ENCODE results near the gene LENG8. TPM values are rescaled to one million over a fixed set of nuclear protein-coding genes. Genes with fewer than 3 reads are reported as not detected.

The LENG8 gene
- total and polyA plus RNA-seq, 2 of the 13 experiments (the other 11 are each of a cell fraction or from before 2014, with no cell fraction given): 14.3 to 41.9 TPM

DNA sequence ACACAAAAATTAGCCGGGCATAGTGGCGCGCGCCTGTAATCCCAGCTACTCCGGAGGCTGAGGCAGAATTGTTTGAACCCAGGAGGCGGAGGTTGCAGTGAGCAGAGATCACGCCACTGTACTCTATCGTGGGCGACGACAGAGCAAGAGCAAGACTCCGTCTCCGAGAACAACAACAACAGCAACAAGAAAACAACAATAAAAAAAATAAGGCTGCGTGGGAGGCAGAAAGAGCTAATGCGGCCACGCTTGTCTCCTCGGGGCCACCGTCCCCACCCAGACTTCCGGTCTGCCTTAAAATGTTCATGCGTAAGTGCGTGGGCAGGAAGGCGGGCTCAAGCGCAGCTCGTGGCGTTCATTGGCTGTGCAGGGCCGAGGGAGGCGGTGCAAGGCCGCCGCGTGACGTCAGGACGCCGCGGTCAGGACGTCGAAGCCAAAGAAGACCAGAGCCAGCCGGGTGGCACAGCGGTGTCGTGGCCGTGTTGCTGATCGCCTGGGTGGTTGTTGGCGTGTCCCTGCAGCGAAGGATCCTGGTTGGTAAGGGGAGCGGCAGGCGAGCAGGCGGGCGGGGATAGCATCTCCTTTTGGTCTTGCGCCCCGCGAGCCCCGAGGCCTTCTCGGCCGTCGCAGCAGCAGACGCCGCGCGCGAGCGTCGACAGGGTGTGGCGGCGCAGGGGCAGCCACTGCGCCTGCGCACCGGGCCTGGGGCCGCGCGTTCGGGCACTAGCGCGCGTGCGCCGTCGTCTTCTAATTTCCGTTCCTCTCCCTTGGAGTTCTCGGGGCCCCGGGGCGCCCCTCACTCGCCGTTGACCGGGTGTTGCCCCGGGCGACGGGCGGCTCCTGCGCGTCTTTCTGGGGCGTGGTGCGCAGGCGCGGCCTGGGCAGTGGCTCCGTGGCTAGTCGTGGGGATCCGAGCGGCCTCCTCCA, at the start of gene LENG8 (continued):
- peak; percentile 26; the same call in 1 of the 2 replicates for TF ChIP-seq MZF1 (CRISPR knock-in tag; IDR thresholded peaks at IDR 0.05; ENCODE audit: borderline replicate concordance)
- TF ChIP-seq GLI4 (CRISPR knock-in tag; IDR thresholded peaks at IDR 0.05; ENCODE audit: borderline replicate concordance): peak; percentile 77; the same call in 1 of the 2 replicates
- peak; percentile 66; the same call in 1 of the 2 replicates for TF ChIP-seq ZNF614 (CRISPR knock-in tag; IDR thresholded peaks at IDR 0.05; ENCODE audit: borderline replicate concordance)
- peak; percentile 50; the same call in 1 of the 2 replicates for TF ChIP-seq CENPT (CRISPR knock-in tag; IDR thresholded peaks at IDR 0.05; ENCODE audit: low read depth)
- peak; percentile 27; the same call in 1 of the 2 replicates for TF ChIP-seq ZNF331 (CRISPR knock-in tag; IDR thresholded peaks at IDR 0.05)
- TF ChIP-seq, protein P1, sequence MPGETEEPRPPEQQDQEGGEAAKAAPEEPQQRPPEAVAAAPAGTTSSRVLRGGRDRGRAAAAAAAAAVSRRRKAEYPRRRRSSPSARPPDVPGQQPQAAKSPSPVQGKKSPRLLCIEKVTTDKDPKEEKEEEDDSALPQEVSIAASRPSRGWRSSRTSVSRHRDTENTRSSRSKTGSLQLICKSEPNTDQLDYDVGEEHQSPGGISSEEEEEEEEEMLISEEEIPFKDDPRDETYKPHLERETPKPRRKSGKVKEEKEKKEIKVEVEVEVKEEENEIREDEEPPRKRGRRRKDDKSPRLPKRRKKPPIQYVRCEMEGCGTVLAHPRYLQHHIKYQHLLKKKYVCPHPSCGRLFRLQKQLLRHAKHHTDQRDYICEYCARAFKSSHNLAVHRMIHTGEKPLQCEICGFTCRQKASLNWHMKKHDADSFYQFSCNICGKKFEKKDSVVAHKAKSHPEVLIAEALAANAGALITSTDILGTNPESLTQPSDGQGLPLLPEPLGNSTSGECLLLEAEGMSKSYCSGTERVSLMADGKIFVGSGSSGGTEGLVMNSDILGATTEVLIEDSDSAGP (CRISPR knock-in tag; IDR thresholded peaks at IDR 0.05; ENCODE audit: borderline replicate concordance): peak; percentile 90
- TF ChIP-seq ZNF253 (CRISPR knock-in tag; IDR thresholded peaks at IDR 0.05; ENCODE audit: borderline replicate concordance): no peak
- TF ChIP-seq ARNTL (CRISPR knock-in tag; IDR thresholded peaks at IDR 0.05): peak; percentile 8; the same call in 1 of the 2 replicates
- TF ChIP-seq ZNF609 (CRISPR knock-in tag; IDR thresholded peaks at IDR 0.05; ENCODE audit: borderline replicate concordance): peak; percentile 42; the same call in 1 of the 2 replicates
- TF ChIP-seq ZNF556 (CRISPR knock-in tag; IDR thresholded peaks at IDR 0.05; ENCODE audit: borderline replicate concordance): peak; percentile 79; the same call in 1 of the 2 replicates
- TF ChIP-seq, protein P2, sequence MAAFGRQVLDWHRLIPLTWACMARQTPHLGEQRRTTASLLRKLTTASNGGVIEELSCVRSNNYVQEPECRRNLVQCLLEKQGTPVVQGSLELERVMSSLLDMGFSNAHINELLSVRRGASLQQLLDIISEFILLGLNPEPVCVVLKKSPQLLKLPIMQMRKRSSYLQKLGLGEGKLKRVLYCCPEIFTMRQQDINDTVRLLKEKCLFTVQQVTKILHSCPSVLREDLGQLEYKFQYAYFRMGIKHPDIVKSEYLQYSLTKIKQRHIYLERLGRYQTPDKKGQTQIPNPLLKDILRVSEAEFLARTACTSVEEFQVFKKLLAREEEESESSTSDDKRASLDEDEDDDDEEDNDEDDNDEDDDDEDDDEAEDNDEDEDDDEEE (CRISPR knock-in tag; IDR thresholded peaks at IDR 0.05): peak; percentile 77; the same call in 1 of the 2 replicates
- TF ChIP-seq RNF2 (conservative IDR thresholded peaks at IDR 0.05; ENCODE audit: low read depth): peak; percentile 97
- peak; percentile 71 for TF ChIP-seq TGIF2 (CRISPR knock-in tag; IDR thresholded peaks at IDR 0.05)
- 0 out of 2 replicates have a peak, but pooled peaks have one; percentile 30 for TF ChIP-seq SATB2 (CRISPR knock-in tag; IDR thresholded peaks at IDR 0.05)
- 0 out of 2 replicates have a peak, but pooled peaks have one; percentile 60 for TF ChIP-seq MXD1 (CRISPR knock-in tag; IDR thresholded peaks at IDR 0.05)
- no peak for TF ChIP-seq NFATC3 (CRISPR knock-in tag; IDR thresholded peaks at IDR 0.05)
- TF ChIP-seq ZNF792 (CRISPR knock-in tag; IDR thresholded peaks at IDR 0.05): peak; percentile 77; the same call in 1 of the 2 replicates
- peak; percentile 86 for TF ChIP-seq CBFB (CRISPR knock-in tag; IDR thresholded peaks at IDR 0.05)
- TF ChIP-seq ZC3H13 (CRISPR knock-in tag; IDR thresholded peaks at IDR 0.05): 0 out of 2 replicates have a peak, but pooled peaks have one; percentile 43

Data from HepG2 (cell line).